NCI-H1105 treated with DMSO at 0.1 percent for 48 hours (cell line): ENCODE data around the gene SLC17A1.
"Not testable (repeated sequence)": the region's sequence is repeated elsewhere in the genome, so short reads cannot be mapped to it uniquely, and the experiment has no call there.

ENCODE experiments used
- DNase-seq: peaks from one replicate; lab custom pipeline; 2025; lab: John Stamatoyannopoulos, UW

The SLC17A1 gene

DNA sequence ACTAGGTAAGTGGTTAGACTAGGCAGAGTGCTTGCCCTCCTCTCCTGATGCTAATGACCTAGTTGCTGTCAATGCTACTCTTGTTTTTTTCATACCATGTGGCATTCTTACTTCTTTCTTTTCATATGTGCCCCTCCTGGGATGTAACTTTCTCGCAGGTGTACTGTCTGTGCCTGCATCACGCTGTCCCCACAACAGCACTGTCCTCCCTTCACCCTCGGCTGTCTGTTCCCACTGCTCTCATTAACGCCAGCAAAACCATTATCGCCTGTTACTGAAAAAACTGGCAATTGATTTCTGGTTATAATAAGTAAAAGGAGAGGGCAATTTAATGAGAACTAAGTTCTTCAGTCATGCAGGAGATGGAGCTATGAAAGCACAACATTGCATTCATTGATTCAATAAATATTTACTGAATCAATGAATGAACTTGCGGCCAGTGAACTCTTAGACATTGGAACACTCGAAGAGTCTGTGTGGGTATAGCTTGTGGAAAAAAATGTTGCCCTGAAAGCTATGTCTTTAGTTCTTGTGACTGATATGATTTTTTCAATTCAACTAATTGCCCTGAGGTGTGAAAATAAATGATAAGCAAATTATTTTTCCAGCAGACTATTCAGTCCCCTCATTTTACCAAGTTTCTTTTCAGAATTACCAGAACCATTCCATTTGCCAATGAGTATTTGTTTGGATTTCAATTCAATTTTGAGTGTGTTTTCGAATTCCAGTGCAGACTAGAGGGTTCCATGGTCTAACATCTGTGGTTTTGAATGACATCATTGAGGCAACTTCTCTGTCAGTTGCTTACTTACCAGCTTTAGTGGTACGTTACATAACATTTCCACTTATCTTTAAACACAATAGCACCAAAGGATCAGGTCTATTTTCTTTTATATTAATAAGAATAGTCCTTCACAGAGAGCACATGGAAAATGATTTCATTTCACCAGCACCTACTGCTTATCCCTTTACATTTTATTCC, 75.2 kb downstream of the SLC17A1 start:
- no peak for DNase-seq

DNA sequence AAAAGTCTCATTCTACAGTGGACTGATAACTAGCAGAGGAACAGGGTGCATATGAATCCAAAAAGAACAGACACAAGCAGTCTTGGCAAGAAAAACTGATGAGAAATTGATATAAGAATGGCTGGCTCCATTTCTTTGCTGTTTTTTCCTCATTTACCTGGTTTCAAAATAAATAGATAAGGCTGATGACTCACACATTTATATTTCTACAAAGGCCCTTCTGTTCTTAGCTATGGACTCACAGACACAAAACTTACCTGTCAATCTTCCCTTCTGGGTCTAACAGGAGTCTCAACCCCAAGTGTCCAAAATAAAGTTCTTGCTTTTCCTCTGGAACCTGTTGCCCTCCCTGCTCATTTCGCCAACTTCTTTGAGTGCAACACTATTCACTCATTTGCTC, 76.4 kb downstream of the SLC17A1 start:
- no peak for DNase-seq

DNA sequence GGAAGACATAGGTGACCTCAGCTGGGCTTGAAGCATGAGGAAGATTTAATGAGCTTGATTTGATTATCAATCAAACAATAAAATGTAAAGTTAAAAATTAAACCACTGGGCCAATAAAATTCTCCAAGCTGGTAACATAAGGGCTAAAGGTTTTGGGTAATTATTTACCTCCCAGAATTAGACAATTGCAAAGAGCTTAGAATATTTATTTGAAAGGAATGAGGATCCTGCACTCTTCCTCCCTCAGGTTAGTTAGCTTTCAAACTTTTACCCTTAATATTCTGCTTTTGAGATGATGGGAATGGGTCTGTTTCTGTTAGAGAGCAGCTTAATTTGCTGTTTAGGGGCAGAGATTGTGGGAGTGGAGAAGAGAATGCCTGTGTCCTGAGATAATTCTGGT, 77.3 kb downstream of the SLC17A1 start, which contains the start of gene SLC17A4:
SLC17A4 (plus strand) TSS at position 208 of the 400 bp plus-strand sequence. CDS start 7,221 bp downstream, outside the sequence.
- DNase-seq = no peak

DNA sequence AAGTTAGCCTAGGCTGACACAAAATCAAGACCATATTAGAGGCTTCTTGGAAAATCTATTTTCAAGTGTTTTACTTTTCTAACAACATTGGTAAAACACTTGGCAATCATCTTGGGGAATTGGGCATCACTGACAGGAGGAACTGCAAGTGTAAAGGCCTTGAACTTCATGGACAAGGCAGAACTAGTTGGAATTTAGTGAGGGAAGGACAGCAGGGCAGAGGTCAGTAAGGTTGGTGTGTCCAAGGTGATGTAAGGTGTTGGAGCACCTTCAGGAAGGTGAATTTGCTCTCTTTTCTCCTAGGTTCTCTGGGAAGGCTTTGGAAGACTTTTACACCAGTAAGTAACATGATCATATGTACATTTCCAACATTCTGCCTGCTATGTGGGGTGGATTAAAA, 78.8 kb downstream of the SLC17A1 start:
- no peak for DNase-seq

DNA sequence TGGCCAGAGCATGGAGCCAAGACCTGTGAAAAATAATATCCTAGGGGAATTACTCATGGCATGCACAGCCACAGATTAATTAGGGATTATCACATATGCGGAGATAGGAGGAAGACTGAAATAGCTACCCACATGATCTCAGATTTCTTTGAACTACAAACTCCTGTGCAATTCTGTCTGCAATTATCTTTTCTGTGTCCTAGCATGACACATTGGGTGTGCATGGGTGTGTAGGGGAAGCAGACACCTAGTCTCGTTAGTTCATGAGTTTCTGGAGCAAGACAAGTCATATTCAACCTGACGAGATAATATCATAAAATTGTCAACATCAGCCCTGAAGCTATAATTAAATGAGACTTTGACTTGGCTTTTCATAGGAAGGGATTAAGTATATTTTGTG, 80.9 kb downstream of the SLC17A1 start:
- no peak for DNase-seq

DNA sequence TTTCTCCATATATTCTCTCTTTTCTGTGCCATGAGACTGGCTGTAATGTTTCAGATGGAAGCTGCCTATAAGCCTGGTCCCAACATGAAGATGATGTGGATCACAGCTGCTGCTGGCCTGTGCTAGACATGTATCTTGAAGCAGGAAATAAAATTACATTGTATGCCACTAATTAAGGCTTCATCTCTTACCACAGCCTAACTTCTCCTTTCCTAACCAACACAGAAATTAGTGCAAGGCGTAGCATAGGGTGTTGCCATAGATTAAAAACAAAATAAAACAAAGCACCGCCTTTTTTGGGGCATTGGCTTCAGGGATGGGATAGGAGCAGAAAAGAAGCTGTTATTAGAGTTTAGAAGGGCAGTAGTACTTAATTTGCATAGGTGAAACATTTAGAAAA, 82.0 kb downstream of the SLC17A1 start:
- DNase-seq = no peak

DNA sequence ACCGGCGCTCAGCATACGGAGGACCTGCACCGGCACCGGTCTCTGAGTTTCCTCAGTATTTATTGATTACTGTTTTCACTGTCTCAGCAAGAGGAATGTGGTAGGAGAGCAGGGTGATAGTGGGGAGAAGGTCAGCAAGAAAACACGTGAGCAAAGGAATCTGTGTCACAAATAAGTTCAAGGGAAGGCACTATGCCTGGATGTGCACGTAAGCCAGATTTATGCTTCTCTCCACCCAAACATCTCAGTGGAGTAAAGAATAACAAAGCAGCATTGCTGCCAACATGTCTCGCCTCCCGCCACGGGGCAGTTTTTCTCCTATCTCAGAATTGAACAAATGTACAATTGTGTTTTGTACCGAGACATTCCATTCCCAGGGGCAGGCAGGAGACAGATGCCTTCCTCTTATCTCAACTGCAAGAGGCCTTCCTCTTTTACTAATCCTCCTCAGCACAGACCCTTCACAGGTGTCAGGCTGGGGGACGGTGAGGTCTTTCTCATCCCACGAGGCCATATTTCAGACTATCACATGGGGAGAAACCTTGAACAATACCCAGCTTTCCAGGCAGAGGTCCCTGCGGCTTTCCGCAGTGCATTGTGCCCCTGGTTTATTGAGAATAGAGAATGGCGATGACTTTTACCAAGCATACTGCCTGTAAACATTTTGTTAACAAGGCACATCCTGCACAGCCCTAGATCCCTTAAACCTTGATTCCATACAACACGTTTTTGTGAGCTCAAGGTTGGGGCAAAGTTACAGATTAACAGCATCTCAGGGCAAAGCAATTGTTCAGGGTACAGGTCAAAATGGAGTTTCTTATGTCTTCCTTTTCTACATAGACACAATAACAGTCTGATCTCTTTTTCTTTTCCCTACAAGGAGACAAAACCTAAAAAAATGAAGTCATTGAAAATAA, 83.0 kb downstream of the SLC17A1 start:
- DNase-seq = not testable (repeated sequence)

DNA sequence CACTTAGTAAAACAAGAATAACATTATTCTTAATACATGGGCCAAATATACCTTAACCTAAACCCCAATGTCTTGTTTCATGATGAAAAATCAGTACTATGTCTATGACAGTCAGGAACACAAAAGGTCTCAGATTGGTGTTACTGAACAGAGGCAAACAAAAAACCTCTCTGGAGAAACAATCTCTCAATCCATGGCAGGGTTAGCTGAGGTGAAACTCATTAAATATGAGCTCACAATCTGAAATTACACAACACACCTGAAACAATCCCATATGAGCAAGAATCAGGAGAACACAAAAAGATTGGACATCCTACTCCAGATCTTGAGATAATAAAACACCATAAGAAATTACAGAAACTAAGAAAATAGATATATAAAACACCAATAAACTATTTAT, 83.8 kb downstream of the SLC17A1 start:
- DNase-seq = no peak

DNA sequence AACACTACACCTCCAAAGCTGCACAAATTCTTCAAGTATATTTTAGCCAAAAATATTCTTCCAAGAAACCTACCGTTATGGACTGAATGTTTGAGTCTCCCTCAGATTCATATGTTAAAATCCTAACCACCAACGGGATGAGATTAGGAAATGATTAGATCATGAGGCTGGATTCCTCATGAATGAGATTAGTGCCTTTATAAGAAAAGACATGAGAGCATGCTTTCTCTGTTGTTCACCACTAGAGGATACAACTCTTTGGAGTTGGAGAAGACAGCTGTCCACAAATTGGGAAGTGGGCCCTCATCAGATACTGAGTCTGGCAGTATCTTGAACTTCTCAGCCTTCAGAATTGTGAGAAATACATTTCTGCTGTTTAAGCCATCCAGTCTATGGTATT, 84.4 kb downstream of the SLC17A1 start:
- no peak for DNase-seq

DNA sequence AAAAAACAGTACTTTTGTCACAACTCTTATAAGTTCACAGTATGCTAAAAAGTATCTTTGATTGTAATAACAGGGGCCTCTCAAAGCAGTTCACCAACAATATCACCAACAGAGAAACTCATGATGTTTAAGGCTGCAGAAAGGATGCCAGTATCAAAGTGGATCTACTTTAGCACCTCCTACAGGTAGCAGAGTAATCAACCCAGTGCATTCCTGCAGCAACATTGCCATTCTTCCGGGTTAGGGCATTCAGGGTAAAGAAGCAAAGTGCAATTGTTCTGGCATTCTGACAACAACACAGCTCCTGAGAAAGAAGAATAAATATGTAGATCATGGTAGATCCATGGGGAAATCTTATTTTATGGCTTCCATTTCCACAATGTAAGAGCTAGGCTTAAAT, 84.9 kb downstream of the SLC17A1 start:
- DNase-seq = no peak

DNA sequence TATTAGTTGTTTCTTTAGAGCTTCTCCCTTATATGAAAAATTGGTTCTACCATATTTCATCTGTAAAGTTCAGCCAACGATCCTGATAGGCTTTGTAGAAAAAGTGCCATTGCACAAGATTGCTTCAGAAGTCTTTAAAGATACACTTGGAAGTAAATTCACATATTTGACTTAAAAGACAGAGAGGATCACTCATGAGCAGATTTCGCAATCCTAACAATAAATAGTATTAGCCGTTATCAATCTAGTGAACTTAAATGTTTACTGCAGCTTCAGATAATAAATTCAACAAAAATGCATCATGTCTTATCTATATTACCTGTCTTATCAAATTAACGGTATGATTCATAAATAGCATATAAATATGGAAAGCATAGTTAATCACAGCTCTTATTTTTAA, 86.0 kb downstream of the SLC17A1 start:
- no peak for DNase-seq

DNA sequence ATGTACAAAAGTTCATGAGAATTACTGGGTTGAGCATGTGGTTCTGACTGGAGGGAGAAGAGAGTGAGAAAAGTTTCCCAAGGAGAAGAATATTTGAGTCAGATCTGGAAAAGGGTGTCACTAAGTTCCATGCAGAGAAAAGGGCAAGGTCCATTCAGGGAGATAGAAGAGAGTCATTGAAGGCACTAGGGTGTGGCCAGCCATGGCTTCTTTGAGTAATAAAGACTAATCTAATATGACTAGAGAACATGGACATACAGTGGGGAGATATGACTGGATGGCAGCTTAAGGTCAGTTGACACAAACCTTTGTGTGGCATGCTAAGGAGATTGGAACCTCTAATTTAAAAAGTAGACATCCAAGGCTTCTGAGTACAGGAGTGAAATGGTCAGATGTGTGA, 88.0 kb downstream of the SLC17A1 start:
- DNase-seq = no peak

DNA sequence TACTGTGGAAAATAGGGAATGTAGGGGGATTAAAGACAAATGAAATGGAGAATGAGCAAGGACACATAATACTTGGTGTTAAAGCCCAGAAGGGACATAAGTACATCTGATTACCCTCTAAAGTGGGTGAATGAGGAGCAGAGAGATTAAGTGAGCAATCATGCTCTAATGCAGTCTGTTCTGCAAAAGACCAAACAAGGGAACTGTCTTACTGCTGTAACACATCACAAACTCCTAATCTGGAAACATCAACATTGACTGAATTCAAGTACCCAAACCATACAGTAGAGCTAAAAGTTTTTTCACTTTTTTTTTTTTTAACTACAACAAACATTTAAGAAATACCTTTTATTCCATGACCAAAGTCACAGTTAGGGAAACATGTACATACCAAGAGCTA, 96.6 kb downstream of the SLC17A1 start:
- DNase-seq = no peak
